HepG2 (cell line): ENCODE data around the gene TBC1D7. TPM values are rescaled to one million over a fixed set of nuclear protein-coding genes. Genes with fewer than 3 reads are reported as not detected.
A peak's percentile ranks its signal among the peaks of the same experiment; 100 is the strongest.

ENCODE experiments used
- BORCS8-MEF2B ChIP-seq: sonication (generic); formaldehyde crosslinking; IDR thresholded peaks from 2 replicates; pipeline ENCODE4 v1.8.0; 2022; ENCODE audit warnings: mild to moderate bottlenecking, missing genetic modification reagents
- FOXM1 ChIP-seq: sonication (generic); formaldehyde crosslinking; IDR thresholded peaks from 2 replicates; pipeline ENCODE4 v1.5.0; 2020; ENCODE audit warnings: missing genetic modification reagents
- HCFC1 ChIP-seq: fragments of 150-350 bp; IDR thresholded peaks from 2 replicates; pipeline ENCODE4 v1.6.1; 2014; ENCODE audit warnings: low read depth, low read length
- HOXA9 ChIP-seq: sonication (generic); formaldehyde crosslinking; IDR thresholded peaks from 2 replicates; pipeline ENCODE4 v1.8.1; 2022; ENCODE audit warnings: missing genetic modification reagents, mild to moderate bottlenecking, moderate library complexity, borderline replicate concordance
- KAT8 ChIP-seq: IDR thresholded peaks from 2 replicates; pipeline ENCODE4 v1.6.1; 2016; ENCODE audit warnings: missing genetic modification reagents, missing compliant biosample characterization
- KDM3A ChIP-seq: IDR thresholded peaks from 2 replicates; pipeline ENCODE4 v1.6.1; 2018; ENCODE audit warnings: low read depth, missing compliant biosample characterization
- MEIS2 ChIP-seq: sonication (generic); formaldehyde crosslinking; IDR thresholded peaks from 2 replicates; pipeline ENCODE4 v1.9.0; 2021; ENCODE audit warnings: mild to moderate bottlenecking, missing genetic modification reagents
- NKX3-1 ChIP-seq: sonication (generic); formaldehyde crosslinking; IDR thresholded peaks from 2 replicates; pipeline ENCODE4 v1.5.0; 2020; ENCODE audit warnings: missing genetic modification reagents
- RBFOX2 ChIP-seq: fragments of 200-400 bp; formaldehyde crosslinking; IDR thresholded peaks from 2 replicates; pipeline ENCODE4 v1.6.1; 2017; ENCODE audit warnings: low read depth, mild to moderate bottlenecking, low read length
- SRSF4 ChIP-seq: fragments of 200-400 bp; formaldehyde crosslinking; IDR thresholded peaks from one replicate; pipeline ENCODE4 v1.6.1; 2018; ENCODE audit warnings: mild to moderate bottlenecking, low read depth, low read length, moderate library complexity; ENCODE audit not compliant: poor library complexity, severe bottlenecking
- THAP8 ChIP-seq: sonication (generic); formaldehyde crosslinking; IDR thresholded peaks from 2 replicates; pipeline ENCODE4 v1.5.1; 2020; ENCODE audit warnings: missing genetic modification reagents, mild to moderate bottlenecking, borderline replicate concordance
- ZNF569 ChIP-seq: sonication (generic); formaldehyde crosslinking; IDR thresholded peaks from 2 replicates; pipeline ENCODE4 v1.5.0; 2020; ENCODE audit warnings: mild to moderate bottlenecking, missing genetic modification reagents, moderate library complexity, borderline replicate concordance
- ZNF577 ChIP-seq: sonication (generic); formaldehyde crosslinking; IDR thresholded peaks from 2 replicates; pipeline ENCODE4 v1.4.0; 2020; ENCODE audit warnings: mild to moderate bottlenecking, low read depth, missing genetic modification reagents, borderline replicate concordance
- polyA plus RNA-seq, 8 experiments: library from polyadenylated mRNA; depleted of rRNA in 3 of 8; stranded (reverse) in 7 of 8; unstranded in 1 of 8; fragments of >200 nt; fragmentation: Illumina TruSeq in 4 of 8; extraction: Trizol in 4 of 8; gene quantifications; 2 replicates each; pipeline versions ENCODE4 v1.2.1 to v1.2.3, GENCODE V29; 2011 to 2016; ENCODE audit warnings: low read depth in 4 of 8, missing spikeins in 1 of 8, mixed read lengths in 1 of 8; ENCODE audit not compliant: insufficient read depth in 1 of 8
- total RNA-seq, 5 experiments: library from RNA; depleted of rRNA; stranded (reverse); fragments of >200 nt; fragmentation: Illumina TruSeq; extraction: Trizol; gene quantifications; 2 replicates each; pipeline ENCODE4 v1.2.3, GENCODE V29; 2016; ENCODE audit warnings: low read depth in 1 of 5
- TF ChIP-seq, protein P1 (sequence below): sonication (generic); formaldehyde crosslinking; IDR thresholded peaks from 2 replicates; pipeline ENCODE4 v1.4.0; 2020; ENCODE audit warnings: missing genetic modification reagents, borderline replicate concordance
- TF ChIP-seq, protein P2 (sequence below): IDR thresholded peaks from 2 replicates; pipeline ENCODE4 v1.6.1; 2016; ENCODE audit warnings: low read depth, missing genetic modification reagents, missing compliant biosample characterization
- TF ChIP-seq, protein P3 (sequence below): sonication (generic); formaldehyde crosslinking; IDR thresholded peaks from 2 replicates; pipeline ENCODE4 v1.5.0; 2020; ENCODE audit warnings: mild to moderate bottlenecking, missing genetic modification reagents
- TF ChIP-seq, protein P4 (sequence below): sonication (generic); formaldehyde crosslinking; IDR thresholded peaks from 2 replicates; pipeline ENCODE4 v1.4.0; 2020; ENCODE audit warnings: mild to moderate bottlenecking, missing genetic modification reagents

Gene TBC1D7
- total and polyA plus RNA-seq, 2 of the 13 experiments (the other 11 are each of a cell fraction or from before 2014, with no cell fraction given), result 23.3 to 30.8 TPM

GRCh38 chr6:13328076-13328874 lies at the start of gene TBC1D7 (continued):
- TF ChIP-seq THAP8 (CRISPR knock-in tag) (peak; percentile 77; the same call in 1 of the 2 replicates), HOXA9 (CRISPR knock-in tag) (no peak; the same call in 1 of the 2 replicates), FOXM1 (CRISPR knock-in tag) (no peak), ZNF577 (CRISPR knock-in tag) (no peak), ZNF569 (CRISPR knock-in tag) (0 out of 2 replicates have a peak, but pooled peaks have one; percentile 56), RBFOX2 (peak; percentile 99), HCFC1 (no peak; the same call in 1 of the 2 replicates), SRSF4 (no peak), KAT8 (CRISPR knock-in tag) (peak; percentile 93), BORCS8-MEF2B (CRISPR knock-in tag) (peak; percentile 87), MEIS2 (no peak), NKX3-1 (CRISPR knock-in tag) (peak; percentile 56; the same call in 1 of the 2 replicates), KDM3A (no peak)
- TF ChIP-seq, protein P1, sequence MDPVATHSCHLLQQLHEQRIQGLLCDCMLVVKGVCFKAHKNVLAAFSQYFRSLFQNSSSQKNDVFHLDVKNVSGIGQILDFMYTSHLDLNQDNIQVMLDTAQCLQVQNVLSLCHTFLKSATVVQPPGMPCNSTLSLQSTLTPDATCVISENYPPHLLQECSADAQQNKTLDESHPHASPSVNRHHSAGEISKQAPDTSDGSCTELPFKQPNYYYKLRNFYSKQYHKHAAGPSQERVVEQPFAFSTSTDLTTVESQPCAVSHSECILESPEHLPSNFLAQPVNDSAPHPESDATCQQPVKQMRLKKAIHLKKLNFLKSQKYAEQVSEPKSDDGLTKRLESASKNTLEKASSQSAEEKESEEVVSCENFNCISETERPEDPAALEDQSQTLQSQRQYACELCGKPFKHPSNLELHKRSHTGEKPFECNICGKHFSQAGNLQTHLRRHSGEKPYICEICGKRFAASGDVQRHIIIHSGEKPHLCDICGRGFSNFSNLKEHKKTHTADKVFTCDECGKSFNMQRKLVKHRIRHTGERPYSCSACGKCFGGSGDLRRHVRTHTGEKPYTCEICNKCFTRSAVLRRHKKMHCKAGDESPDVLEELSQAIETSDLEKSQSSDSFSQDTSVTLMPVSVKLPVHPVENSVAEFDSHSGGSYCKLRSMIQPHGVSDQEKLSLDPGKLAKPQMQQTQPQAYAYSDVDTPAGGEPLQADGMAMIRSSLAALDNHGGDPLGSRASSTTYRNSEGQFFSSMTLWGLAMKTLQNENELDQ (CRISPR knock-in tag), result no peak
- TF ChIP-seq, protein P2, sequence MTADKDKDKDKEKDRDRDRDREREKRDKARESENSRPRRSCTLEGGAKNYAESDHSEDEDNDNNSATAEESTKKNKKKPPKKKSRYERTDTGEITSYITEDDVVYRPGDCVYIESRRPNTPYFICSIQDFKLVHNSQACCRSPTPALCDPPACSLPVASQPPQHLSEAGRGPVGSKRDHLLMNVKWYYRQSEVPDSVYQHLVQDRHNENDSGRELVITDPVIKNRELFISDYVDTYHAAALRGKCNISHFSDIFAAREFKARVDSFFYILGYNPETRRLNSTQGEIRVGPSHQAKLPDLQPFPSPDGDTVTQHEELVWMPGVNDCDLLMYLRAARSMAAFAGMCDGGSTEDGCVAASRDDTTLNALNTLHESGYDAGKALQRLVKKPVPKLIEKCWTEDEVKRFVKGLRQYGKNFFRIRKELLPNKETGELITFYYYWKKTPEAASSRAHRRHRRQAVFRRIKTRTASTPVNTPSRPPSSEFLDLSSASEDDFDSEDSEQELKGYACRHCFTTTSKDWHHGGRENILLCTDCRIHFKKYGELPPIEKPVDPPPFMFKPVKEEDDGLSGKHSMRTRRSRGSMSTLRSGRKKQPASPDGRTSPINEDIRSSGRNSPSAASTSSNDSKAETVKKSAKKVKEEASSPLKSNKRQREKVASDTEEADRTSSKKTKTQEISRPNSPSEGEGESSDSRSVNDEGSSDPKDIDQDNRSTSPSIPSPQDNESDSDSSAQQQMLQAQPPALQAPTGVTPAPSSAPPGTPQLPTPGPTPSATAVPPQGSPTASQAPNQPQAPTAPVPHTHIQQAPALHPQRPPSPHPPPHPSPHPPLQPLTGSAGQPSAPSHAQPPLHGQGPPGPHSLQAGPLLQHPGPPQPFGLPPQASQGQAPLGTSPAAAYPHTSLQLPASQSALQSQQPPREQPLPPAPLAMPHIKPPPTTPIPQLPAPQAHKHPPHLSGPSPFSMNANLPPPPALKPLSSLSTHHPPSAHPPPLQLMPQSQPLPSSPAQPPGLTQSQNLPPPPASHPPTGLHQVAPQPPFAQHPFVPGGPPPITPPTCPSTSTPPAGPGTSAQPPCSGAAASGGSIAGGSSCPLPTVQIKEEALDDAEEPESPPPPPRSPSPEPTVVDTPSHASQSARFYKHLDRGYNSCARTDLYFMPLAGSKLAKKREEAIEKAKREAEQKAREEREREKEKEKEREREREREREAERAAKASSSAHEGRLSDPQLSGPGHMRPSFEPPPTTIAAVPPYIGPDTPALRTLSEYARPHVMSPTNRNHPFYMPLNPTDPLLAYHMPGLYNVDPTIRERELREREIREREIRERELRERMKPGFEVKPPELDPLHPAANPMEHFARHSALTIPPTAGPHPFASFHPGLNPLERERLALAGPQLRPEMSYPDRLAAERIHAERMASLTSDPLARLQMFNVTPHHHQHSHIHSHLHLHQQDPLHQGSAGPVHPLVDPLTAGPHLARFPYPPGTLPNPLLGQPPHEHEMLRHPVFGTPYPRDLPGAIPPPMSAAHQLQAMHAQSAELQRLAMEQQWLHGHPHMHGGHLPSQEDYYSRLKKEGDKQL, result 0 out of 2 replicates have a peak, but pooled peaks have one; percentile 16
- TF ChIP-seq, protein P3, sequence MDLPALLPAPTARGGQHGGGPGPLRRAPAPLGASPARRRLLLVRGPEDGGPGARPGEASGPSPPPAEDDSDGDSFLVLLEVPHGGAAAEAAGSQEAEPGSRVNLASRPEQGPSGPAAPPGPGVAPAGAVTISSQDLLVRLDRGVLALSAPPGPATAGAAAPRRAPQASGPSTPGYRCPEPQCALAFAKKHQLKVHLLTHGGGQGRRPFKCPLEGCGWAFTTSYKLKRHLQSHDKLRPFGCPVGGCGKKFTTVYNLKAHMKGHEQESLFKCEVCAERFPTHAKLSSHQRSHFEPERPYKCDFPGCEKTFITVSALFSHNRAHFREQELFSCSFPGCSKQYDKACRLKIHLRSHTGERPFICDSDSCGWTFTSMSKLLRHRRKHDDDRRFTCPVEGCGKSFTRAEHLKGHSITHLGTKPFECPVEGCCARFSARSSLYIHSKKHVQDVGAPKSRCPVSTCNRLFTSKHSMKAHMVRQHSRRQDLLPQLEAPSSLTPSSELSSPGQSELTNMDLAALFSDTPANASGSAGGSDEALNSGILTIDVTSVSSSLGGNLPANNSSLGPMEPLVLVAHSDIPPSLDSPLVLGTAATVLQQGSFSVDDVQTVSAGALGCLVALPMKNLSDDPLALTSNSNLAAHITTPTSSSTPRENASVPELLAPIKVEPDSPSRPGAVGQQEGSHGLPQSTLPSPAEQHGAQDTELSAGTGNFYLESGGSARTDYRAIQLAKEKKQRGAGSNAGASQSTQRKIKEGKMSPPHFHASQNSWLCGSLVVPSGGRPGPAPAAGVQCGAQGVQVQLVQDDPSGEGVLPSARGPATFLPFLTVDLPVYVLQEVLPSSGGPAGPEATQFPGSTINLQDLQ, result peak; percentile 96
- TF ChIP-seq, protein P4, sequence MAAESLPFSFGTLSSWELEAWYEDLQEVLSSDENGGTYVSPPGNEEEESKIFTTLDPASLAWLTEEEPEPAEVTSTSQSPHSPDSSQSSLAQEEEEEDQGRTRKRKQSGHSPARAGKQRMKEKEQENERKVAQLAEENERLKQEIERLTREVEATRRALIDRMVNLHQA (CRISPR knock-in tag), result no peak
